Karpas-422 (cell line): ENCODE data around the gene STAMBPL1. TPM values are rescaled to one million over a fixed set of nuclear protein-coding genes. Genes with fewer than 3 reads are reported as not detected.
"Not testable (repeated sequence)": the region's sequence is repeated elsewhere in the genome, so short reads cannot be mapped to it uniquely, and the experiment has no call there.

ENCODE experiments used
- DNase-seq: peaks from one replicate; pipeline ENCODE4 v3.0.0-alpha.2; 2015
- H2AFZ ChIP-seq: fragments of 200-600 bp; sonication (generic); 2 replicates; pipeline ENCODE4 v1.6.1; 2014; ENCODE audit warnings: antibody characterized with exemption, low read length, mixed read lengths
- H3K27ac ChIP-seq: fragments of 200-600 bp; sonication (generic); 2 replicates; pipeline ENCODE4 v1.5.1; 2014; ENCODE audit warnings: mild to moderate bottlenecking, low read length, moderate library complexity
- H3K27me3 ChIP-seq: fragments of 200-600 bp; sonication (generic); 2 replicates; pipeline ENCODE4 v1.6.1; 2014; ENCODE audit warnings: low read length, mixed read lengths
- H3K36me3 ChIP-seq: fragments of 200-600 bp; sonication (generic); 2 replicates; pipeline ENCODE4 v1.6.1; 2014; ENCODE audit warnings: low read length, mixed read lengths; ENCODE audit not compliant: insufficient read depth
- H3K4me1 ChIP-seq: fragments of 200-600 bp; sonication (generic); 2 replicates; pipeline ENCODE4 v1.6.1; 2014; ENCODE audit warnings: mild to moderate bottlenecking, low read length, mixed read lengths
- H3K4me2 ChIP-seq: fragments of 200-600 bp; sonication (generic); 2 replicates; pipeline ENCODE4 v1.6.1; 2014; ENCODE audit warnings: low read length, low read depth, mild to moderate bottlenecking; ENCODE audit not compliant: poor library complexity, severe bottlenecking
- H3K4me3 ChIP-seq: fragments of 200-600 bp; sonication (generic); 2 replicates; pipeline ENCODE4 v1.5.1; 2014; ENCODE audit warnings: mild to moderate bottlenecking, antibody characterized with exemption, low read length, mixed read lengths
- H3K79me2 ChIP-seq: fragments of 200-600 bp; sonication (generic); 2 replicates; pipeline ENCODE4 v1.6.1; 2014; ENCODE audit warnings: mild to moderate bottlenecking, low read length, mixed read lengths
- H3K9ac ChIP-seq: fragments of 200-600 bp; sonication (generic); 2 replicates; pipeline ENCODE4 v1.6.0; 2014; ENCODE audit warnings: low read length
- H3K9me2 ChIP-seq: fragments of 200-600 bp; sonication (generic), shearing (Covaris generic); replicated peaks from 2 replicates; pipeline ENCODE4 v1.6.0; 2014; ENCODE audit warnings: mild to moderate bottlenecking, low read length, moderate library complexity; ENCODE audit not compliant: insufficient read depth
- H3K9me3 ChIP-seq: fragments of 300-700, 200-600 bp; sonication (generic); 2 replicates; pipeline ENCODE4 v1.6.1; 2014; ENCODE audit warnings: low read length, mixed read lengths
- H4K20me1 ChIP-seq: fragments of 200-600 bp; sonication (generic); 2 replicates; pipeline ENCODE4 v1.6.1; 2014; ENCODE audit warnings: mild to moderate bottlenecking, antibody characterized with exemption, low read length, low read depth; ENCODE audit not compliant: insufficient read depth
- total RNA-seq: library from RNA; depleted of rRNA; stranded (reverse); fragments of >200 nt; shearing (Covaris generic); gene quantifications from 2 replicates; pipeline ENCODE4 v1.2.3, GENCODE V29; 2014; ENCODE audit warnings: low replicate concordance

STAMBPL1 gene
- total RNA-seq, 1 experiment from 2014 or later, result 38.5 TPM

DNA sequence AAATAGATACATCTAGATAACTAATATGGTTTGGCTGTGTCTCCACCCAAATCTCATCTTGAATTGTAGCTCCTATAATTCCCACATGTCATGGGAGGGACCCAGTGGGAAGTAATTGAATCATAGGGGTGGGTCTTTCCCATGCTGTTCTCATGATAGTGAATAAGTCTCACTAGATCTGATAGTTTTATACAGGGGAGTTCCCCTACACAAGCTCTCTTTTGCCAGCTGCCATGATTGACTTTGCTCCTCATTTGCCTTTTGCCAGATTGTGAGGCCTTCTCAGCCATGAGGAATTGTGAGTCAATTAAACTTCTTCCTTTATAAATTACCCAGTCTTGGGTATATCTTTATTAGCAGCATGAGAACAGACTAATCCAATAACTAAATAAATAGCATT lies 42.4 kb upstream of the STAMBPL1 start:
- not testable (repeated sequence) for H2AFZ ChIP-seq, H4K20me1 ChIP-seq, H3K4me1 ChIP-seq, DNase-seq, H3K27me3 ChIP-seq, H3K36me3 ChIP-seq, H3K9me2 ChIP-seq, H3K4me3 ChIP-seq, H3K27ac ChIP-seq, H3K4me2 ChIP-seq, H3K9ac ChIP-seq, H3K79me2 ChIP-seq, H3K9me3 ChIP-seq

DNA sequence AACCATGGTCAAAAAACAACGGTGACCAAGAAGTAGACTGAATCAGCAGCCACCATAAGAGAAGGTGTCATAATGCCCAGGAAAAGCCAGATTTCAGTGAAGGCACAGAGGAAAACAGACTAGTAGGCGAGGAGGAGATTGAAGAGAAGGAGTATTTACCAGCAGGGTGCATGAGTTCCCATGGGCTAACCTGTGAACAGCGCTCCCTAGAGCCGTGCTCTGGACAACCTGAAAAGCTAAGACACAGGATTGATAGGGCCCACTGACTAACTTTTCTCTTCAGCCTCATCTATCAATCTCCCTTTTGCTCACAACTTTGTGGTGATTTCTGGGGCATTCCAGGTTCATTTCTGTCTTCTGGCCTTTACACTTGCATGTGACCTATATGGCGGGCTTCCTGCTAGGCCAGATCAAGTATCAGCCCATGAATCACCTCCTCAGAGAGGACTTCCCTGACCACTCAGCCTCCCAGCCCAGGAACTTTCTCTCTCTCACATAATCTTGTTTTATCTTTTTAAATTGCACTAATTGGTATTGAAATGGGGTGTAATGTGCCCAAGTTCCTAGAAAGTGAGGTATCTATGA lies 41.2 kb upstream of the STAMBPL1 start:
- no peak overlapping the region for H3K9ac ChIP-seq
- H3K9me3 ChIP-seq, result no peaks in the 10 kb centered on the region
- no peaks in the 10 kb centered on the region for H4K20me1 ChIP-seq
- H3K36me3 ChIP-seq, result no peaks in the 10 kb centered on the region
- H3K27ac ChIP-seq, result no peak overlapping the region
- H3K4me1 ChIP-seq, result peaks cover 4% of the 10 kb centered on the region
- no peak overlapping the region for H3K4me3 ChIP-seq
- H3K79me2 ChIP-seq, result no peaks in the 10 kb centered on the region
- no peak overlapping the region for H2AFZ ChIP-seq
- H3K4me2 ChIP-seq, result no peak overlapping the region
- H3K9me2 ChIP-seq, result no peaks in the 10 kb centered on the region
- no peak for DNase-seq
- no peaks in the 10 kb centered on the region for H3K27me3 ChIP-seq

DNA sequence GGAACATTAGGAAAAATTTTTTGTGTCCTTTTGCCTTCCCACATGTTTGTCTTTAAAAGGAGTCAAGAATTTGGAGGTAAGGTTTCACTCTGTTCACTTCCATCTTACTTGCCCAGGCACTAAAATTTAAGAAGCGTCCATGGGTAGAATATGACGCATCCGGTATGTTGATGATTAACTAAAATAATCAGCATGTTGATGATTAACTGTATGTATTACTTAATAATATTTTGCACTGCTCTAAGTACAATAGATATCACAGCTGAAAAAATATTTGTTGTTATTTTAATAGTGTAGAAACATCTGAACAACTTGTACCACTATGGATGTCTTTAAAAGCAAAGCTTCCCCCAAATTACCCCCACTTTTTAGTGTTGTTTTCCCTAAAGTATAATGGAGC lies 39.9 kb upstream of the STAMBPL1 start:
- H3K9me2 ChIP-seq, result no peaks in the 10 kb centered on the region
- no peak overlapping the region for H3K27ac ChIP-seq
- H3K9ac ChIP-seq, result no peak overlapping the region
- H3K4me2 ChIP-seq, result no peak overlapping the region
- DNase-seq, result no peak
- H3K4me3 ChIP-seq, result no peak overlapping the region
- no peaks in the 10 kb centered on the region for H3K9me3 ChIP-seq
- H4K20me1 ChIP-seq, result no peaks in the 10 kb centered on the region
- no peaks in the 10 kb centered on the region for H3K36me3 ChIP-seq
- H3K4me1 ChIP-seq, result peaks cover 3% of the 10 kb centered on the region
- H3K27me3 ChIP-seq, result no peaks in the 10 kb centered on the region
- no peaks in the 10 kb centered on the region for H3K79me2 ChIP-seq
- no peak overlapping the region for H2AFZ ChIP-seq

DNA sequence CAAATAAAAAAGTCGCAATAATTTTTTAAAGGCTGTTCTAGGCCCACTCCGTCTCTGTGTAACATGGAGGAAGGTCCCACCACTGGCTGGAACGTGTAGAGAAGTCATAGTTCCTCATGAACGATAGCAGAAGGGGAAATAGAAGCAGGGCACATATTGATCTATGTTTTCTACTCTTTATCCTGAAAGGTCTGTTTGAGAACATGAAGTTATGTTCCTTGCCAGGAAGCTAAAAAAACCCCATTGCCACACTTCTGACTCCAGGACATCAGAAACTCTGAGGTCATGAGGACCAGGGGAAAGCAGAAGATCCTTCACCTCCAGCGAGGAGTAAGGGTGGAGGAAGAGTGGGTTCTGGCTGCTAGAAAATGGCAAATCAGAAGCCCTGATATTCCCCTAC lies 39.2 kb upstream of the STAMBPL1 start:
- Histone ChIP-seq H3K9ac (no peak overlapping the region), H3K9me3 (no peaks in the 10 kb centered on the region), H2AFZ (no peak overlapping the region)

DNA sequence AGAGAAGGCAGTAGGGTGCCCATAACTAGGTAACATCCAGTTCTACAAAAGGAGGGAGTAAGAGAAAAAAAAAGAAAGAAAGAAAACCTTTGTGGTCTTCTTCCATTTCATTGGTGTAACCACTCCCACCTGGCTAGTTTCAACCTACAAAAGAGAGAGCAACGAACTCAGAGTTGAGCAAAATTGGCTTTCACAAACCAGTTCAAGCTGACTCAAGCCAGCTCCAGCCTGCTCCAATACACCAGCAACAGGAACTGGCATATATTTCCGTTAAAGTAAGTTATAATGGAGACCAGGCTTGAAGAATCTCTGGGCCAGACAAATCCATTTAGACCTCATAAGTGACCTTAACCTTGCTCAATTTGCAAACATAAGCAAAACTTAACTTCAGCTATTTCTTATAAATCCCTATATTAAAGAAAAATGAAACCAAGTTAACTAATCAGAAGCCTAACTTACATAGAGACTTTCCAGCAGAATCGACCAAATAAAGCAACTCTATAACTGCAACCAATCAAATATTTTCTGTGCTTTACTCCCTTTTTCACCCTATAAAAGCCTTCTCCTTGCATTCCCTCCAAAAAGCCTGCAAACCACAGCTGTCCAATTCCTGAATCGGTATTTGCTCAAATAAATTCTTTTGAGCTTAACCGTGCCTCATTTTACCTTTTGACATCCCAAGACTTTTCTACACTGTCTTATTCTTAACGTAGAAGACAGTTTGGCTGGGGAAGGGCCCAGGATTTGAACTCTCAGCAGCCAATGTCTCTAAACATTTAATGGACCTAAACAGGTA lies 38.5 kb upstream of the STAMBPL1 start:
- Histone ChIP-seq H3K27me3 (no peaks in the 10 kb centered on the region), H4K20me1 (no peaks in the 10 kb centered on the region), H3K9me3 (no peaks in the 10 kb centered on the region), H3K36me3 (no peaks in the 10 kb centered on the region), H3K27ac (no peak overlapping the region), H3K4me1 (no peaks in the 10 kb centered on the region), H3K4me2 (no peak overlapping the region), H3K9me2 (no peaks in the 10 kb centered on the region), H3K79me2 (no peaks in the 10 kb centered on the region), H2AFZ (no peak overlapping the region), H3K9ac (no peak overlapping the region), H3K4me3 (no peak overlapping the region)
- DNase-seq, result no peak

More for the DNA sequence above, 39.2 kb upstream of the STAMBPL1 start:
- H3K4me1 ChIP-seq, result no peaks in the 10 kb centered on the region; the same call in 1 of the 2 replicates
- no peak for DNase-seq
- no peaks in the 10 kb centered on the region for H3K9me2 ChIP-seq
- no peaks in the 10 kb centered on the region for H3K27me3 ChIP-seq
- no peaks in the 10 kb centered on the region for H3K36me3 ChIP-seq
- H3K27ac ChIP-seq, result no peak overlapping the region
- H3K4me2 ChIP-seq, result no peak overlapping the region
- H3K4me3 ChIP-seq, result no peak overlapping the region
- H3K79me2 ChIP-seq, result no peaks in the 10 kb centered on the region
- no peaks in the 10 kb centered on the region for H4K20me1 ChIP-seq

DNA sequence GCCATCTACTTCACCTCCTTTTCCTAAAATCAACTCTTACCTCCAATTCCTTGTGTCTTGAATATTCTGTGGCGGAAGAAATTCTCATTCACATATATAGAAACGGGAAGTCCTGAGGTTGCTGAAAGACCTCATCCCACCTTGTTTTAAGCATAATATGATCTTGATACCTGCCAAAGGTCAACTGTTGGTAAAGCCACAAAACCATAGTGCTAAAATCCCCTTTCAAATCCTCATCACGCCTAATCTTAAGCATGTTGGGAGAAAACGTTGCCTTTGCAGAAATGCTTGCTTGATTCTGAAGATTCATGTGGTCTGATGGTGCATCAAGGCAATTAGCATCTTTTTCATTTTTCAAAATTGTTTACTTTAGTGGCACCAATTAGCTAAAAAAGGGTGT lies 36.9 kb upstream of the STAMBPL1 start:
- Histone ChIP-seq H3K9ac (no peak overlapping the region), H3K9me2 (no peaks in the 10 kb centered on the region), H3K27me3 (no peaks in the 10 kb centered on the region), H3K27ac (no peak overlapping the region), H3K9me3 (no peaks in the 10 kb centered on the region), H2AFZ (no peak overlapping the region), H4K20me1 (no peaks in the 10 kb centered on the region), H3K4me1 (no peaks in the 10 kb centered on the region), H3K79me2 (no peaks in the 10 kb centered on the region), H3K36me3 (no peaks in the 10 kb centered on the region), H3K4me3 (no peak overlapping the region), H3K4me2 (no peak overlapping the region)
- DNase-seq, result no peak

DNA sequence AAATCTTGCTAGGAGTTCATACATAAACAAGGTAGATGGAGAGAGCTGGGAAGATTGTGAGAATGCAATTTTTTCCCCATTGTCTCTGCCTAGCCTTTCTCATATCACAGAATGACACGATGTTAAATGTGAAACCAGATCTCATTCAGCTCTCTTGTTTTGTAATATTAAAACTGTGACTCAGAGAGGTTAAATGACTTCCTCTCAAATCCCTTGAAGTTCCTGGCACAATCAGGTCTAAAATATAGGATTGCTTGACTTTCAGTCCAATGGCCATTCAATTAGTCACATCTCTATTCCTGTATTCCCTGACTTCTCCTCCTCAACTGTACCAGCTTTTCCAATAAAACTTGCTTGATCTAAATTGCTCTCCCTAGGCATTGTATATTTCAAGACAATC lies 31.5 kb upstream of the STAMBPL1 start:
- Histone ChIP-seq H3K27ac (no peak overlapping the region), H2AFZ (no peak overlapping the region), H4K20me1 (no peaks in the 10 kb centered on the region), H3K9me2 (no peaks in the 10 kb centered on the region), H3K4me2 (no peak overlapping the region), H3K4me1 (no peaks in the 10 kb centered on the region), H3K36me3 (no peaks in the 10 kb centered on the region), H3K9ac (no peak overlapping the region), H3K27me3 (no peaks in the 10 kb centered on the region), H3K9me3 (no peaks in the 10 kb centered on the region), H3K4me3 (no peak overlapping the region), H3K79me2 (no peaks in the 10 kb centered on the region)
- no peak for DNase-seq

DNA sequence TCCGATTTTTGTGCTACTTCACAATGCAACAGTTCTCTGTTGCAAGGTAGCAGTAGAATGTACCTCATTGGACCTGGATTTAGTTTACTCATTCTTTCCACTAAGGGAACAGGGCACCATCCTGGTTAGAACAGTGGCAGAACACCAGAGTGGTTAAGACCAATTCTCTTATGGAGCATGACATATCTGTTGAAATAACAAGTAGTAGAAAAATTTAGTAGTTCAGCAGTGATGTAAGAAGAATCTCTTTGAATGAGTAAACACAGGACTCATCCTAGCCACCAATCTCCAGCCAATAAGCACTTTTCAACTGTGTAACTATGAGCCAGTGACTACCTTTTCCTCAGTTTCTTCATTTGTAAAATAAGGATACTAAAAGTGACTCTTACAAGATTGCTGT lies 30.8 kb upstream of the STAMBPL1 start:
- H3K4me3 ChIP-seq, result no peak overlapping the region
- no peak overlapping the region for H3K27ac ChIP-seq
- H4K20me1 ChIP-seq, result no peaks in the 10 kb centered on the region
- no peaks in the 10 kb centered on the region for H3K36me3 ChIP-seq
- no peaks in the 10 kb centered on the region for H3K4me1 ChIP-seq
- H2AFZ ChIP-seq, result no peak overlapping the region
- DNase-seq, result no peak
- no peak overlapping the region for H3K9ac ChIP-seq
- H3K27me3 ChIP-seq, result no peaks in the 10 kb centered on the region
- H3K9me3 ChIP-seq, result no peaks in the 10 kb centered on the region
- H3K4me2 ChIP-seq, result no peak overlapping the region
- H3K79me2 ChIP-seq, result no peaks in the 10 kb centered on the region
- H3K9me2 ChIP-seq, result no peaks in the 10 kb centered on the region
